PFSK-1 (cell line): ENCODE results near the gene KRT81.

ENCODE experiments used
- FOXP2 ChIP-seq: optimal IDR thresholded peaks from 2 replicates; pipeline ENCODE3; 2011; ENCODE audit warnings: borderline replicate concordance, control low read depth, inconsistent platforms; ENCODE audit not compliant: insufficient read depth; ENCODE audit errors: extremely low read length, extremely low read depth
- POLR2AphosphoS5 ChIP-seq: IDR thresholded peaks from 2 replicates; pipeline ENCODE4 v1.6.1; 2012; ENCODE audit warnings: low read depth, mild to moderate bottlenecking, control low read depth, low read length, moderate library complexity
- SIN3A ChIP-seq: IDR thresholded peaks from 2 replicates; pipeline ENCODE4 v1.6.1; 2012; ENCODE audit warnings: mild to moderate bottlenecking, low read length, moderate library complexity, borderline replicate concordance; ENCODE audit not compliant: insufficient read depth
- TAF1 ChIP-seq: IDR thresholded peaks from 2 replicates; pipeline ENCODE4 v1.6.1; 2012; ENCODE audit warnings: low read length, control low read depth, borderline replicate concordance; ENCODE audit not compliant: insufficient read depth
- TF ChIP-seq, protein P1 (sequence below), 2 experiments: IDR thresholded peaks; 2 replicates each; pipeline versions ENCODE4 v1.6.1 to v1.8.0; 2011 to 2012; ENCODE audit warnings: low read depth in 2 of 2, low read length in 2 of 2, control low read depth in 1 of 2, inconsistent platforms in 1 of 2, mild to moderate bottlenecking in 1 of 2, moderate library complexity in 1 of 2; ENCODE audit not compliant: insufficient read depth in 1 of 2

KRT81 gene

DNA sequence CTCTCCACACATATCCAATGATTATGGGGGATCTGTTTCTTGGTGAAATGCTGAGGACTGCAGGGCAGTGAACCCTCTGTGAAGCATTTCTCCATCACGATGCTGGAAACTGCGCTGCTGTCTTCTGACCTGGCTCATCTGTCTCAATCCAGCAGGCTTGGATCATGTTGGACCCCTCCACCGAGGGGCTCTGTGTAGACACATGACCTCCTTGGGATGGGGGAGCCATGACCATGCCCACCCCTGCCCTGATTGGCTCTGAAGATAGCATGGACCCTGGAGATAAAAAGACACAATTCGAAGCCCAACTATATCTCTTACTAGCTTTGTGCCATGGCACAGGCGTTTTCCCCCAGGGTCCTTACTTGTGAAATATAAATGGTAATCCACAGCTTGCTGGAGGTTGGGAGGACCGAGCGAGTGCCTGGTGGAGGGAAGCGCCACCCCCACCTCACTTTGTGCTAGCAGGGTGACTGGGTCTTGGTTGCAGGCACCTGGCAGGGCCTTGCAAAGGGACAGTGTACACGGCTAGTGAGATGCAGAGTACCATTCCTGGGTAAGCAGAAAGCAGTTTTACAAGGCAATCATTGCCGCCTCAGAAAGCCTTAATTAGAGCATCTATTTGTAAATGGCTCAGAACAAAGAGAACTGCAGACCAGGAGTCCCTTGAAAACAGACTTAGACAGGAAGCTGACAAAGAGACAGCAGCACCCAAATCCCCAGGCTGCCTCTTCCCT is 32.2 kb upstream of the KRT81 start:
- TF ChIP-seq SIN3A (no peak), FOXP2 (no peak), POLR2AphosphoS5 (no peak), TAF1 (no peak)
- TF ChIP-seq, protein P1, sequence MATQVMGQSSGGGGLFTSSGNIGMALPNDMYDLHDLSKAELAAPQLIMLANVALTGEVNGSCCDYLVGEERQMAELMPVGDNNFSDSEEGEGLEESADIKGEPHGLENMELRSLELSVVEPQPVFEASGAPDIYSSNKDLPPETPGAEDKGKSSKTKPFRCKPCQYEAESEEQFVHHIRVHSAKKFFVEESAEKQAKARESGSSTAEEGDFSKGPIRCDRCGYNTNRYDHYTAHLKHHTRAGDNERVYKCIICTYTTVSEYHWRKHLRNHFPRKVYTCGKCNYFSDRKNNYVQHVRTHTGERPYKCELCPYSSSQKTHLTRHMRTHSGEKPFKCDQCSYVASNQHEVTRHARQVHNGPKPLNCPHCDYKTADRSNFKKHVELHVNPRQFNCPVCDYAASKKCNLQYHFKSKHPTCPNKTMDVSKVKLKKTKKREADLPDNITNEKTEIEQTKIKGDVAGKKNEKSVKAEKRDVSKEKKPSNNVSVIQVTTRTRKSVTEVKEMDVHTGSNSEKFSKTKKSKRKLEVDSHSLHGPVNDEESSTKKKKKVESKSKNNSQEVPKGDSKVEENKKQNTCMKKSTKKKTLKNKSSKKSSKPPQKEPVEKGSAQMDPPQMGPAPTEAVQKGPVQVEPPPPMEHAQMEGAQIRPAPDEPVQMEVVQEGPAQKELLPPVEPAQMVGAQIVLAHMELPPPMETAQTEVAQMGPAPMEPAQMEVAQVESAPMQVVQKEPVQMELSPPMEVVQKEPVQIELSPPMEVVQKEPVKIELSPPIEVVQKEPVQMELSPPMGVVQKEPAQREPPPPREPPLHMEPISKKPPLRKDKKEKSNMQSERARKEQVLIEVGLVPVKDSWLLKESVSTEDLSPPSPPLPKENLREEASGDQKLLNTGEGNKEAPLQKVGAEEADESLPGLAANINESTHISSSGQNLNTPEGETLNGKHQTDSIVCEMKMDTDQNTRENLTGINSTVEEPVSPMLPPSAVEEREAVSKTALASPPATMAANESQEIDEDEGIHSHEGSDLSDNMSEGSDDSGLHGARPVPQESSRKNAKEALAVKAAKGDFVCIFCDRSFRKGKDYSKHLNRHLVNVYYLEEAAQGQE (IDR thresholded peaks at IDR 0.05; ENCODE audit: insufficient read depth in 1 of 2, low read depth in 2 of 2, low read length in 2 of 2): no peak

DNA sequence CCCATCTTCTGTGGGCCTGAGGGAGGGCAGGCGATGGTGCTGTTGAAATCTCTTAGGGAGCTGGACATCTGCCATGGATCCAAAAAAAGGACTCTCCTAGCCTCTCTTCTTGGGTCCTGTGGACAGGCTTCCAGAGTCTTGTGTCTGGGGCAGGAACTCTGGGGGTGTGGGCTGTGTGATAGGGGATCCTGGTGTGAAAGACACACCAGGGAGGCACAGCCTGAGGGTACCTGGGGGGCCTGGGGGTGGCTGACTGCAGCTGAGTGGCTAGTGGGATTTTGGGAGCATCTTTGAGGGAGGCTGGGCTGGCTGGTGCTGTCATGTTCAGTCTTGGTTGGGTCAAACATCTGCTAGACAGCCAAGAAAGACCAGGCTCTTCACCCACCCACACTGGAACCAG is 31.7 kb upstream of the KRT81 start:
- TF ChIP-seq SIN3A (no peak), FOXP2 (no peak)

GRCh38 chr12:52322069-52322468 is 30.7 kb upstream of the KRT81 start:
- no peak for TF ChIP-seq SIN3A
- no peak for TF ChIP-seq FOXP2
- TF ChIP-seq, protein P1 (IDR thresholded peaks at IDR 0.05; ENCODE audit: insufficient read depth in 1 of 2, low read depth in 2 of 2, low read length in 2 of 2): no peak
- no peak for TF ChIP-seq POLR2AphosphoS5
- TF ChIP-seq TAF1: no peak

GRCh38 chr12:52321418-52321817 is 30.1 kb upstream of the KRT81 start:
- TF ChIP-seq FOXP2 (no peak), SIN3A (no peak), TAF1 (no peak), POLR2AphosphoS5 (no peak)
- TF ChIP-seq, protein P1 (IDR thresholded peaks at IDR 0.05; ENCODE audit: insufficient read depth in 1 of 2, low read depth in 2 of 2, low read length in 2 of 2): no peak

DNA sequence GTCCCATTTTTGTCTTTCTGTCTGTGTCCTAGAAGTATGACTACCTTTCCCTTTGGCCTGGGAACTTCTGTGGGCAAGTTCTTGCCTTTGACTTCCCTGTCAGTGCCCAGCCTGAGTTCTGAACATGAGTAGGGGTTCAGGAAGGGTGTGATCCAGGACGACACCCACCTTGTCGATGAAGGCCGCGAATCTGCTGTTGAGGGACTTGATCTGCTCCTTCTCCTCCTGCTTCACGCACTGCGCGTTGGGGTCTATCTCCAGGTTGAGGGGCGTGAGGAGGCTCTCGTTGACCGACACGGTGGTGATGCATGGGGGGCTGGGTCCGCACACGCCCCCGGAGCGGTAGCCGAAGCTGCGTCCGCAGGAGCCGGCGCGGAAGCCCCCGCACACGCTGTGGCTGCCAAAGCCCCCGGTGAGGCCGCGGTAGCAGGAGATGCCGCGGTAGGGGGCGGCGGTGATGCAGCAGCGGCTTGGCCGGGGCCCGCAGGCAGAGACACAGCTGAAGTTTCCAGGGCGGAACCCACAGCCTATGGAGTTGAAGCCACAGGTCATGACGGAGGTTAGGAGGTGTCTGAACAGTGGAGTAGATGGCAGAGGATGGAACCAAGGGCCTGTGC is 29.6 kb upstream of the KRT81 start, which contains the start of gene KRT83:
TSS of gene KRT83 (minus strand) at position 615 of the 617 bp plus-strand sequence. CDS start at position 552, 63 bp downstream.
- TF ChIP-seq SIN3A: no peak
- TF ChIP-seq FOXP2: no peak
- no peak for TF ChIP-seq TAF1
- TF ChIP-seq, protein P1 (IDR thresholded peaks at IDR 0.05; ENCODE audit: insufficient read depth in 1 of 2, low read depth in 2 of 2, low read length in 2 of 2): no peak
- TF ChIP-seq POLR2AphosphoS5: no peak
